Mammary microvascular endothelial cell (primary cell): ENCODE measurements around the gene EPHA7. TPM values are rescaled to one million over a fixed set of nuclear protein-coding genes. Genes with fewer than 3 reads are reported as not detected.

Experiments
- total RNA-seq: library from RNA; depleted of rRNA; stranded (reverse); fragments of >200 nt; gene quantifications from 2 replicates; pipeline ENCODE4 v1.2.3, GENCODE V29; 2015

Gene EPHA7
- not detected in 2 replicates for total RNA-seq

DNA sequence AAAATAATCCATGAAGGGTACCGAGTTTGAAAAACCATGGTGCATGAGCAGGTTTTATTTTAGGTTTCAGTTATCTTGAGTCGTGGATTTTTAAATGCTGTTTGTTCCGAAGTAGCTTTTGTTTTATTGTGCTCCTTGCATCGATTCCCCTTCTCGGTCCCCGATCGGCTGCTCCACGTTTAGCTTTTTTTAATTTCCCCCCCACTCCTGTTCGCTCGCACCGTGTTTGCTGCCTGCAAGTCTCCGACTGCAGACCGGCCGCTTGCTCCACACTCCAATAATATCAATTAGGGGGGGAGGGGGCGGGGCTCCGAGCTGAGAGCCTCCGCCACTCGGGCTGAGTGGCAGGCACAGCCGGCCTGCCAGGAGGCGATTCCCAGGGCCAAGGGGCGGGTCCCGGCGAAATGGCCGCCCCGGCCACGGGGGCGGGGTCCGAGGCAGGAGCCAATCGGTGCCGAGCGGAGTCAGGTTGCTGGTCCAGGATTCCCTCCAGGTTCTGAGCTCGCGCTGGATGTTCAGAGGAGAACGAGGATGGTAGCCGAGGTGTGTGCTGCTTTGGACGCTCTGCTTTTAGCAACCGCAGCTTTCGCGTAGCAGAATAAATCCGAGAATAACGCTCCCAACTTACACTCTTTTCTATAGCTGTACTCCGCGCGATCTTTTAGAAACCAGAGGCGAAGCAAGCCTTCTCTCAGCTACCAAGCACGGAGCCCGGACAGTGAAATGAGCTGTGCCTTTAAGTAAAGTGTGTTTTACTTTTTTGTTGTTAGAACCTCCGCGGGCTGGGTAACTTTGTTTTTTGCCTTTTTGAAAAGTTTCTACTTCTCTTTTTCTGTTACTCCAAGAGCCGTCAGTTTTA is at the start of gene EPHA7:
Gene EPHA7, minus strand, starts transcription at position 256 of the 859 bp plus-strand sequence. Its CDS starts 218 bp downstream, at position 38.

